ENCODE results near the gene PITX2.
"Not testable (repeated sequence)": the region's sequence is repeated elsewhere in the genome, so short reads cannot be mapped to it uniquely, and the experiment has no call there.

Gene PITX2

GRCh38 chr4:110610620-110610939 is 12.3 kb downstream of the PITX2 start:
- no peaks in the 10 kb centered on the region for H3K4me1 ChIP-seq (ENCODE audit: control insufficient read depth, insufficient read depth, low read length)
- H3K9ac ChIP-seq (ENCODE audit: low read length) = no peak overlapping the region
- H3K27ac ChIP-seq (ENCODE audit: low read depth, low read length) = no peak overlapping the region
- peaks cover 36% of the 10 kb centered on the region for H3K27me3 ChIP-seq (ENCODE audit: control insufficient read depth, insufficient read depth, low read length)
- H3K36me3 ChIP-seq (ENCODE audit: control insufficient read depth, insufficient read depth, low read length) = no peaks in the 10 kb centered on the region
- H3K4me3 ChIP-seq (ENCODE audit: low read length) = no peak overlapping the region

GRCh38 chr4:110609044-110609750 is 13.7 kb downstream of the PITX2 start:
- no peak overlapping the region for H3K9ac ChIP-seq (ENCODE audit: low read length)
- no peak overlapping the region for H3K27ac ChIP-seq (ENCODE audit: low read depth, low read length)
- no peak overlapping the region for H3K4me3 ChIP-seq (ENCODE audit: low read length)
- H3K4me1 ChIP-seq (ENCODE audit: control insufficient read depth, insufficient read depth, low read length) = no peaks in the 10 kb centered on the region
- H3K36me3 ChIP-seq (ENCODE audit: control insufficient read depth, insufficient read depth, low read length) = no peaks in the 10 kb centered on the region
- H3K27me3 ChIP-seq (ENCODE audit: control insufficient read depth, insufficient read depth, low read length) = peaks cover 29% of the 10 kb centered on the region

- Histone ChIP-seq H3K27ac (ENCODE audit: low read depth, low read length) (no peak overlapping the region), H3K27me3 (ENCODE audit: control insufficient read depth, insufficient read depth, low read length) (peaks cover under 1% of the 10 kb centered on the region), H3K36me3 (ENCODE audit: control insufficient read depth, insufficient read depth, low read length) (no peaks in the 10 kb centered on the region), H3K4me3 (ENCODE audit: low read length) (no peak overlapping the region), H3K4me1 (ENCODE audit: control insufficient read depth, insufficient read depth, low read length) (no peaks in the 10 kb centered on the region), H3K9ac (ENCODE audit: low read length) (no peak overlapping the region)
Observed at GRCh38 chr4:110605077-110605476, 17.8 kb downstream of the PITX2 start.

DNA sequence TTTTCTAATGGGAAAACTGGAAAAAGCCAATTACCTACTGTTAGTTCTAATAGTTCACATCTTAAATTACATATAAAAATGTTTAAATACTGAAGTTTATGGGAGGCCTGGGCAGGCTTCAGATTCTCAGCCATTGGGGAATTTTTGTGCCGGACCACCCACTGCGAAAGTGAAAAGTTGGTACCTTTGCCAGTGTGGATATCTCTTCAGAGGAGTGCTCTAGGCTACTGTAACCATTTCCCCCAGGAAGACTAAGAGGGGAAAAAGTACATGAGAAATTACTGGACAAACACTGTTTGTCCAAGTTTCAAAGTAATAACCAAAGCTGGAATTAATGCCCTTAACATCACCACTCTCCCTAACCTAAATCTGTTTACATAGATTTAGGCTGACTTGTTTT is 20.8 kb downstream of the PITX2 start:
- no peaks in the 10 kb centered on the region for H3K36me3 ChIP-seq (ENCODE audit: control insufficient read depth, insufficient read depth, low read length)
- no peak overlapping the region for H3K4me3 ChIP-seq (ENCODE audit: low read length)
- H3K4me1 ChIP-seq (ENCODE audit: control insufficient read depth, insufficient read depth, low read length) = no peaks in the 10 kb centered on the region
- H3K27ac ChIP-seq (ENCODE audit: low read depth, low read length) = no peak overlapping the region
- H3K9ac ChIP-seq (ENCODE audit: low read length) = no peak overlapping the region
- no peaks in the 10 kb centered on the region for H3K27me3 ChIP-seq (ENCODE audit: control insufficient read depth, insufficient read depth, low read length)

- no peak overlapping the region for H3K9ac ChIP-seq (ENCODE audit: low read length)
- no peak overlapping the region for H3K4me3 ChIP-seq (ENCODE audit: low read length)
- no peaks in the 10 kb centered on the region for H3K27me3 ChIP-seq (ENCODE audit: control insufficient read depth, insufficient read depth, low read length)
- H3K27ac ChIP-seq (ENCODE audit: low read depth, low read length) = no peak overlapping the region
- no peaks in the 10 kb centered on the region for H3K36me3 ChIP-seq (ENCODE audit: control insufficient read depth, insufficient read depth, low read length)
- H3K4me1 ChIP-seq (ENCODE audit: control insufficient read depth, insufficient read depth, low read length) = no peaks in the 10 kb centered on the region
Observed at GRCh38 chr4:110597582-110597981, 25.3 kb downstream of the PITX2 start.

GRCh38 chr4:110596431-110596830 is 26.4 kb downstream of the PITX2 start:
- no peak overlapping the region for H3K27ac ChIP-seq (ENCODE audit: low read depth, low read length)
- no peak overlapping the region for H3K4me3 ChIP-seq (ENCODE audit: low read length)
- no peaks in the 10 kb centered on the region for H3K27me3 ChIP-seq (ENCODE audit: control insufficient read depth, insufficient read depth, low read length)
- no peaks in the 10 kb centered on the region for H3K36me3 ChIP-seq (ENCODE audit: control insufficient read depth, insufficient read depth, low read length)
- no peak overlapping the region for H3K9ac ChIP-seq (ENCODE audit: low read length)
- no peaks in the 10 kb centered on the region for H3K4me1 ChIP-seq (ENCODE audit: control insufficient read depth, insufficient read depth, low read length)

GRCh38 chr4:110595583-110595982 is 27.3 kb downstream of the PITX2 start:
- Histone ChIP-seq H3K4me3 (ENCODE audit: low read length) (no peak overlapping the region), H3K27ac (ENCODE audit: low read depth, low read length) (no peak overlapping the region), H3K9ac (ENCODE audit: low read length) (no peak overlapping the region), H3K27me3 (ENCODE audit: control insufficient read depth, insufficient read depth, low read length) (no peaks in the 10 kb centered on the region), H3K36me3 (ENCODE audit: control insufficient read depth, insufficient read depth, low read length) (no peaks in the 10 kb centered on the region), H3K4me1 (ENCODE audit: control insufficient read depth, insufficient read depth, low read length) (no peaks in the 10 kb centered on the region)

DNA sequence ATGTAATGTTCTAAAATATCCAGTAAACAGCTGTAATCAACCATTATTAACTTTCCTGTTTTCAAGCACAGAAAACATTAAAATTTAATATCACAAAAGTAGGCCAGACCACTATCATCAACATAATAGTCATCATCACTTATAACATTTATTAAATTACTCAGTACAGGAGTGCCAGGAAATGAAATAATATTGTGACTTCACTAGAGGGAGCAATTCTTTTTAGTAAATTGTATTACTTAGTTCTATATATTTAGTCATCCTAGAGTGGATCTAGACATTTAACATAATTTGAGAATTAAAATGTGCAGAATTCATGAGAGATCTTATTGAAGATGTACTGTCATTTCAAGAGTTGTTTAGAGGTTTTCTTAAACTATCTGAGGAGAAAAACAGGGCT is 33.6 kb downstream of the PITX2 start:
- Histone ChIP-seq H3K4me3 (ENCODE audit: low read length) (no peak overlapping the region), H3K4me1 (ENCODE audit: control insufficient read depth, insufficient read depth, low read length) (no peaks in the 10 kb centered on the region), H3K27ac (ENCODE audit: low read depth, low read length) (no peak overlapping the region), H3K36me3 (ENCODE audit: control insufficient read depth, insufficient read depth, low read length) (no peaks in the 10 kb centered on the region), H3K9ac (ENCODE audit: low read length) (no peak overlapping the region), H3K27me3 (ENCODE audit: control insufficient read depth, insufficient read depth, low read length) (no peaks in the 10 kb centered on the region)

- H3K27ac ChIP-seq (ENCODE audit: low read depth, low read length) = no peak overlapping the region
- H3K9ac ChIP-seq (ENCODE audit: low read length) = no peak overlapping the region
- H3K36me3 ChIP-seq (ENCODE audit: control insufficient read depth, insufficient read depth, low read length) = no peaks in the 10 kb centered on the region
- no peaks in the 10 kb centered on the region for H3K4me1 ChIP-seq (ENCODE audit: control insufficient read depth, insufficient read depth, low read length)
- H3K27me3 ChIP-seq (ENCODE audit: control insufficient read depth, insufficient read depth, low read length) = no peaks in the 10 kb centered on the region
- H3K4me3 ChIP-seq (ENCODE audit: low read length) = no peak overlapping the region
Observed at GRCh38 chr4:110587666-110588285, 35.1 kb downstream of the PITX2 start.

GRCh38 chr4:110586131-110586850 is 36.6 kb downstream of the PITX2 start:
- H3K4me1 ChIP-seq (ENCODE audit: control insufficient read depth, insufficient read depth, low read length) = no peaks in the 10 kb centered on the region
- H3K27me3 ChIP-seq (ENCODE audit: control insufficient read depth, insufficient read depth, low read length) = no peaks in the 10 kb centered on the region
- H3K9ac ChIP-seq (ENCODE audit: low read length) = no peak overlapping the region
- no peaks in the 10 kb centered on the region for H3K36me3 ChIP-seq (ENCODE audit: control insufficient read depth, insufficient read depth, low read length)
- H3K27ac ChIP-seq (ENCODE audit: low read depth, low read length) = no peak overlapping the region
- H3K4me3 ChIP-seq (ENCODE audit: low read length) = no peak overlapping the region

- H3K27me3 ChIP-seq (ENCODE audit: control insufficient read depth, insufficient read depth, low read length); H3K4me1 ChIP-seq (ENCODE audit: control insufficient read depth, insufficient read depth, low read length); H3K36me3 ChIP-seq (ENCODE audit: control insufficient read depth, insufficient read depth, low read length); H3K4me3 ChIP-seq (ENCODE audit: low read length); H3K27ac ChIP-seq (ENCODE audit: low read depth, low read length); H3K9ac ChIP-seq (ENCODE audit: low read length): not testable (repeated sequence)
Observed at GRCh38 chr4:110576696-110577095, 46.2 kb downstream of the PITX2 start.

Measured in rectal smooth muscle tissue (tissue), 1 donor.